ENCODE measurements around the gene ALB. TPM values are rescaled to one million over a fixed set of nuclear protein-coding genes. Genes with fewer than 3 reads are reported as not detected.
A peak's percentile ranks its signal among the peaks of the same experiment; 100 is the strongest.

The ALB gene
- total RNA-seq, 2 donors from 2014 or later, result 391 to 538 TPM

DNA sequence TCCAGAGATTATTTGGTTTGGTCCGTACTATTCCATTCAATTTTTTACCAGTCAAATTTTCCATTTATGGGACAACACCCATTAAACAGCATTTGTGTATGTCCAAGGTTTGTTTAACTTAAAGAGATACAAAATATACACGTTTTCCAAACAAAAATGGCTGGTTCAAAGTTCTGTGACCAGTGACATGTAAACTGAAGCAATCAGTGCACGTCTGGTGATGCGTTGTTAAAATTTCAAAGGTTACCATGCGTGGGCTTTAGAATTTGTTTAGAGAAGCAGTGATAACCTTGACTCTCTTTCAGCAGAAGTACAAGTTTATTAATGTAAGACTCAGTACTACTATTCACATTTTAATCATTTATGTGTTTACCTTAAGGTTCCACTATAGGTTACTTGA is 25.2 kb upstream of the ALB start:
- ATAC-seq (no peak), DNase-seq (no peak)
- H3K4me3 ChIP-seq, result no peak overlapping the region
- TF ChIP-seq POLR2A (IDR thresholded peaks at IDR 0.05), result no peak
- TF ChIP-seq, protein P1, sequence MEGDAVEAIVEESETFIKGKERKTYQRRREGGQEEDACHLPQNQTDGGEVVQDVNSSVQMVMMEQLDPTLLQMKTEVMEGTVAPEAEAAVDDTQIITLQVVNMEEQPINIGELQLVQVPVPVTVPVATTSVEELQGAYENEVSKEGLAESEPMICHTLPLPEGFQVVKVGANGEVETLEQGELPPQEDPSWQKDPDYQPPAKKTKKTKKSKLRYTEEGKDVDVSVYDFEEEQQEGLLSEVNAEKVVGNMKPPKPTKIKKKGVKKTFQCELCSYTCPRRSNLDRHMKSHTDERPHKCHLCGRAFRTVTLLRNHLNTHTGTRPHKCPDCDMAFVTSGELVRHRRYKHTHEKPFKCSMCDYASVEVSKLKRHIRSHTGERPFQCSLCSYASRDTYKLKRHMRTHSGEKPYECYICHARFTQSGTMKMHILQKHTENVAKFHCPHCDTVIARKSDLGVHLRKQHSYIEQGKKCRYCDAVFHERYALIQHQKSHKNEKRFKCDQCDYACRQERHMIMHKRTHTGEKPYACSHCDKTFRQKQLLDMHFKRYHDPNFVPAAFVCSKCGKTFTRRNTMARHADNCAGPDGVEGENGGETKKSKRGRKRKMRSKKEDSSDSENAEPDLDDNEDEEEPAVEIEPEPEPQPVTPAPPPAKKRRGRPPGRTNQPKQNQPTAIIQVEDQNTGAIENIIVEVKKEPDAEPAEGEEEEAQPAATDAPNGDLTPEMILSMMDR (IDR thresholded peaks at IDR 0.05), result no peak
- WGBS, 2 donors, result 57 to 68% methylated on average over 5 of the region's 5 CpGs
- H3K36me3 ChIP-seq (replicated peaks in 1 of 2; ENCODE audit: insufficient read depth in 1 of 2, low read depth in 2 of 2), result no peaks in the 10 kb centered on the region
- H3K27me3 ChIP-seq, result no peaks in the 10 kb centered on the region
- H3K4me1 ChIP-seq, result peaks cover 21% of the 10 kb centered on the region
- no peak overlapping the region for H3K27ac ChIP-seq
- intact Hi-C loops (cut with DNase I), result no loop called here
- no peaks in the 10 kb centered on the region for H3K9me3 ChIP-seq

DNA sequence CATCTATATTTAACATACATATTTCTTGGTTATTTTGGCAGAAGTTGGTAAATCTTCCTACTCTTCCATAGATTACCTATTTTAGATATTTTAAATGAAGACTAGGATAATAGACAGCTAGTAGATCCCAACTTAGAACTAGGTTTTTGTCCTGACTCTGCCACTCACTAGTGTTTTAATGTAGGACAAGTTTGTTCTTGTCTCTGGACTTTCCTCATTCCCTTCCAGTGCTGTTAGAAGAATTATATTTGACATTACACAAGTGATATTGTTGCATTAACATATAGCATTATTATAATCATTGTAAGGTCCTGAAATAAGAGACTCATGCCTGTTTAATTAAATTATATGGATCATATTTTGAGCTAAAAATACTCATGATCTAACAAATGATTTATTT is 24.1 kb upstream of the ALB start:
- ATAC-seq (no peak), DNase-seq (no peak)
- TF ChIP-seq, protein P1 (IDR thresholded peaks at IDR 0.05), result no peak
- Histone ChIP-seq H3K9me3 (no peaks in the 10 kb centered on the region), H3K4me1 (peaks cover 18% of the 10 kb centered on the region), H3K27me3 (no peaks in the 10 kb centered on the region), H3K36me3 (replicated peaks in 1 of 2; ENCODE audit: insufficient read depth in 1 of 2, low read depth in 2 of 2) (no peaks in the 10 kb centered on the region), H3K27ac (no peak overlapping the region), H3K4me3 (no peak overlapping the region)
- intact Hi-C loops (cut with DNase I), result no loop called here

DNA sequence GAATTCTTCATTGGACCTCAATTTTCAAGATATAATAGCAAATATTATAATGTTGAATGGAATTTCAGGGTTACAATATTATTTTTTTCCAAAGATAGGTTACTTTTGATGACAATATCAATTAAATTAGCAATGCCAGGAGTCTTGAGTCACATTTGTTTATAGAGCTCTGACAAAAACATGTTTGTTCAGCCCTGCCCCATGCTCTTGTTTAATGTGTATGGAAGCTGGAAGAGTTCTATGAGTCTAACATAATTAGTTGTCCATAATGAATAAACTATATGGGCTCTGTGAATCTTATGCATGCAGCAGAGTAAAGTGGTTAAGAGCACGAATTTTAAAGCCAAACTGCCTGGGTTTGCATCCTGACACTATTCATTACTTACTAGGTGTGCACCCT is 22.9 kb upstream of the ALB start:
- Histone ChIP-seq H3K4me1 (peaks cover 5% of the 10 kb centered on the region), H3K4me3 (no peak overlapping the region), H3K27ac (no peak overlapping the region), H3K36me3 (replicated peaks in 1 of 2; ENCODE audit: insufficient read depth in 1 of 2, low read depth in 2 of 2) (no peaks in the 10 kb centered on the region), H3K27me3 (no peaks in the 10 kb centered on the region), H3K9me3 (no peaks in the 10 kb centered on the region)
- intact Hi-C loops (cut with DNase I), result no loop called here
- TF ChIP-seq, protein P1 (IDR thresholded peaks at IDR 0.05), result no peak
- TF ChIP-seq POLR2A (IDR thresholded peaks at IDR 0.05), result no peak
- WGBS, 2 donors, result 85 to 88% methylated on average over 1 of the region's 1 CpG
- DNase-seq (no peak), ATAC-seq (no peak)

DNA sequence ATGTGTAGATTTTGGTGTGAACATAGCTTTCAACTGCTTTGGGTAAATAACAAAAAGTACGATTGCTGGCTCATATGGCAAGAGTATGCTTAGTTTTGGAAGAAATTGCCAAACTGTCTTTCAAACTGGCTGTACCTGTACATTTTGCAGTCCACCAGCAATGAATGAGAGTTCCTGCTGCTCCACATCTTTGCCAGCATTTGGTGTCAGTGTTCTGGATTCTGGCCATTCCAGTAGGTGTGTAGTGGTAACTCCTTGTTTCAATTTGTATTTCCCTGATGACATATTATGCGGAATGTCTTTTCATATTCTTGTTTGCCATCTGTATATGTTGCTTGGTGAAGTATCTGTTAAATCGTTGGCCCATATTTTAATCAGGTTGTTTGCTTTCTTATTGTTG is 20.6 kb upstream of the ALB start:
- WGBS, 2 donors, result 40 to 44% methylated on average over 3 of the region's 3 CpGs
- no peaks in the 10 kb centered on the region for H3K36me3 ChIP-seq (replicated peaks in 1 of 2; ENCODE audit: insufficient read depth in 1 of 2, low read depth in 2 of 2)
- intact Hi-C loops (cut with DNase I), result no loop called here
- peak; percentile 78 for ATAC-seq
- H3K9me3 ChIP-seq, result no peaks in the 10 kb centered on the region
- H3K27ac ChIP-seq, result no peak overlapping the region
- no peaks in the 10 kb centered on the region for H3K27me3 ChIP-seq
- TF ChIP-seq, protein P1 (IDR thresholded peaks at IDR 0.05), result no peak
- TF ChIP-seq POLR2A (IDR thresholded peaks at IDR 0.05), result no peak
- H3K4me3 ChIP-seq, result no peak overlapping the region
- H3K4me1 ChIP-seq, result peaks cover 5% of the 10 kb centered on the region
- peak; percentile 32 to 63 (median 46) for DNase-seq

DNA sequence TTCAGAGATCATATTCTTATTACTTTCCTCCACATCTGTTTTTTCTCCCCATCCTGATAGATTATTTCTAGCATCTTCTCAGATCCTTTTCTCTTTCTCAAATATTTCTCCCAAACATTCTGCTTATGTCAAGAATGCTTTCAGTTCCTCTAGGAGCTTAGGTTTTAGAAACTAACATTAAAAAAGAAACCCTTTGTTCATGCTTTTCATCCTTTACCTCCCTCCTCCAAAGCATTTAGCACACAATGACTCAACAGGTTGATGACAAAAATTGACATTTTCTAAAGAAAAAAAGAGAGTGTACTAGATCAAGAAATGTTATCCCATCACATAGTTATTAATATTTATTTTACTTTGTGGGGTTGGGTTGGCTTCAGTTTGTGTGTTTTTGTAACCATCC is 16.5 kb upstream of the ALB start:
- H3K4me3 ChIP-seq, result no peak overlapping the region
- H3K36me3 ChIP-seq (replicated peaks in 1 of 2; ENCODE audit: insufficient read depth in 1 of 2, low read depth in 2 of 2), result no peaks in the 10 kb centered on the region
- no peak overlapping the region for H3K27ac ChIP-seq
- DNase-seq (no peak), ATAC-seq (no peak)
- H3K9me3 ChIP-seq, result no peaks in the 10 kb centered on the region
- intact Hi-C loops (cut with DNase I), result no loop called here
- H3K4me1 ChIP-seq, result peaks cover 12% of the 10 kb centered on the region
- no peak for TF ChIP-seq POLR2A (IDR thresholded peaks at IDR 0.05)
- TF ChIP-seq, protein P1 (IDR thresholded peaks at IDR 0.05), result no peak
- H3K27me3 ChIP-seq, result no peaks in the 10 kb centered on the region

Measured in body of pancreas (tissue), 4 donors.